ENCODE results near the gene MLLT6. TPM values are rescaled to one million over a fixed set of nuclear protein-coding genes. Genes with fewer than 3 reads are reported as not detected.

The MLLT6 gene
- total RNA-seq, 4 donors from 2014 or later, result 48.2 to 76.8 (median 56.3) TPM

DNA sequence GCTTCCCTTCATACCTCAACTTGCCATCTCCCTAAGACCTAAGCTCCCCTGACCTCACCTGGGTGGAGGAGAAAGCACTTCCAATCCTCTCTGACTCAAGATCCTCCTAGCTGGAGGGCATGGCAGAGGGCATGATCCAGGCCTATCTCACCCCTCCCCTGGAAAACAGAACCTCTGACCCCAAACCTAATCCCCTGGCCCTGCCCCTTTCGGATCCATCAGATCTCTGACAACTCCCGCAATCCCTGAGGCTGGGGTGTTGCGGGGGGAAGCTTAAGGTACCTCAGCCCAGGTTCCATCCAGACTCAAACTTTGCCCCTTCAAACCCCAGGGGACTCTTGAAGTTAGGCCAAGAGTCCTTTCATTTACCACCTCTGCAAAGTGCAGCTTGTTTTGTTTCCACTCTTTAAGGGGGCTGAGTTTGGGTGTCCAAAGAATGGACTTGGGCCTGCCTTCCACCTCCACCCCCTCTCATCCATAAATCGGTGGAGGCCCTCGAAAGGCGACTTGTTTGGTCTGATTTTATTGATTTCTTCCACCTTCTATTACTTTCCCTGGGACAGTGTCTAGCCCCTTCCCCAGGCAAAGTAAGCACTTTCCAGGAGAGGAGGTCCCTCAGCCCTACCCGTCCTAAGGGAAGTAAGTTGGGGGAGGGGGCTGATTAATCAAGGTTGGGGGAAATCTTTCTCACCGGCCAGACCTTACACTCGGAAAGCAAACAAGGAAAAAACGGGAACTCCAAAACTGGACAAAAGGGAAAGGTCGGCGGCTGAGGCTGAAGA is 32.9 kb upstream of the MLLT6 start:
- in situ Hi-C loops (cut with MboI; ENCODE audit: low sequenced_read_pairs in 4 of 4), result loop anchor here in 1 of 4 donors (25.0 kb wide), 1 partner anchor 185 kb away; no protein-coding TSS in a partner anchor
- ATAC-seq, result no peak

DNA sequence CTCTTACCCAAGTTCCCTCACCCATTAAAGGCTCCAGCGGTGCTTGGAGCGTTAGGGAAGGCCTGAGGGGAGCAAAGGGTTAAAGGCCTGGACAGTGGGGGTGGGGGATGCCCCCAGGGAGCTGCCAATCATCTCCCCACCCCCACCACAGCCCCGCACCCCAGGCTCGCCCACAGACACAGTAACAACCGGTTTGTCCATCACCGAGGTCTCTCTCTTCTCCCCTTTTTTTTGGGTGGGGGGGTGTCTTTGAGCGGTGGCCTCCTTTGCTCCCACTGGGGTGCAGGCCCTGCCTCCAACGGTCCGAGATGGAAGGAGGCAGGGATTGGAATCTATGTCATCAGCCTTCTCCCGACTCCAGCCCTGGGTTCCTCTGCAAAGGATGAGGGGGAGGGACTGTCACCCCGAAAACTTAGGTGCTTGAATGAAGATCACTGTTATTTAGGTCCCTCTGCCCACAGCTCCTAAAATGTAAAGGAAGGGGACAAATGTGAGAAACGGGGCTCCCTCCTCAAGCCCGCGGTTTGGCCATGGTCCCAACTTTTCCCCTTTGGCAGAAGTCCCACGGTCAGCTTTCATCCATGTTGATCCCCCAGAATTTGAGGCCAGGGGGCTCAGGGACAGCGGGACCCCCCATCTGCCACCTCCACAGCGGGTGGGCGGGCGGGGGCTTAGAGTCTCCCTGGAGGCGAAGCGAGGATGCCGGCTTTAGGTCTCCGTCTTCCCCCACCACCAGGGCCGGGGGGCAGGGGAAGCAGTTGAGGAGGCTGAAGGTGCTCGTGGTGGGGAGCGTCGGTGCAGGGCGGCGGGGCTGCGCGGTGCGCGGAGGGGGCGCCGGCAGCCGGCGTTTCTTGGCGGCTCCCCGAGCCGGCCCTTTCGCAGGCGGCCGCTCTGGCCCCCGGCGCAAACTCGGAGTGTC is 32.0 kb upstream of the MLLT6 start:
- Histone ChIP-seq H3K4me3 (peak overlapping the region in 3 of 4 donors; percentile 60 to 71 (median 71)), H3K4me1 (peaks cover 0 to 4% of the 10 kb centered on the region in 2 donors), H3K9me3 (no peaks in the 10 kb centered on the region), H3K27me3 (peaks cover 42 to 65% (median 62%) of the 10 kb centered on the region in 3 donors), H3K27ac (no peak overlapping the region), H3K36me3 (no peaks in the 10 kb centered on the region)
- in situ Hi-C loops (cut with MboI; ENCODE audit: low sequenced_read_pairs in 4 of 4) (loop anchor here in 1 of 4 donors (25.0 kb wide), 1 partner anchor 186 kb away; no protein-coding TSS in a partner anchor), intact Hi-C loops (cut with DNase I; ENCODE audit: low total_unique reads) (loop anchor here (10.0 kb wide), 1 partner anchor 248 kb away; the partner anchor contains the start of gene ARHGAP23)
- DNase-seq (no peak), ATAC-seq (no peak)
- TF ChIP-seq, protein P1, sequence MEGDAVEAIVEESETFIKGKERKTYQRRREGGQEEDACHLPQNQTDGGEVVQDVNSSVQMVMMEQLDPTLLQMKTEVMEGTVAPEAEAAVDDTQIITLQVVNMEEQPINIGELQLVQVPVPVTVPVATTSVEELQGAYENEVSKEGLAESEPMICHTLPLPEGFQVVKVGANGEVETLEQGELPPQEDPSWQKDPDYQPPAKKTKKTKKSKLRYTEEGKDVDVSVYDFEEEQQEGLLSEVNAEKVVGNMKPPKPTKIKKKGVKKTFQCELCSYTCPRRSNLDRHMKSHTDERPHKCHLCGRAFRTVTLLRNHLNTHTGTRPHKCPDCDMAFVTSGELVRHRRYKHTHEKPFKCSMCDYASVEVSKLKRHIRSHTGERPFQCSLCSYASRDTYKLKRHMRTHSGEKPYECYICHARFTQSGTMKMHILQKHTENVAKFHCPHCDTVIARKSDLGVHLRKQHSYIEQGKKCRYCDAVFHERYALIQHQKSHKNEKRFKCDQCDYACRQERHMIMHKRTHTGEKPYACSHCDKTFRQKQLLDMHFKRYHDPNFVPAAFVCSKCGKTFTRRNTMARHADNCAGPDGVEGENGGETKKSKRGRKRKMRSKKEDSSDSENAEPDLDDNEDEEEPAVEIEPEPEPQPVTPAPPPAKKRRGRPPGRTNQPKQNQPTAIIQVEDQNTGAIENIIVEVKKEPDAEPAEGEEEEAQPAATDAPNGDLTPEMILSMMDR (IDR thresholded peaks at IDR 0.05 in 4 of 5, conservative IDR thresholded peaks at IDR 0.05 in 1 of 5), result no peak
- no peak for TF ChIP-seq POLR2A (IDR thresholded peaks at IDR 0.05)

More for the DNA sequence above, 32.9 kb upstream of the MLLT6 start:
- no peaks in the 10 kb centered on the region for H3K36me3 ChIP-seq
- H3K9me3 ChIP-seq, result no peaks in the 10 kb centered on the region
- H3K27ac ChIP-seq, result no peak overlapping the region
- DNase-seq, result no peak
- TF ChIP-seq POLR2A (IDR thresholded peaks at IDR 0.05), result no peak
- TF ChIP-seq, protein P1 (IDR thresholded peaks at IDR 0.05 in 4 of 5, conservative IDR thresholded peaks at IDR 0.05 in 1 of 5), result no peak
- intact Hi-C loops (cut with DNase I; ENCODE audit: low total_unique reads), result loop anchor here (10.0 kb wide), 1 partner anchor 247 kb away; the partner anchor contains the start of gene ARHGAP23
- H3K27me3 ChIP-seq, result peaks cover 42 to 65% (median 62%) of the 10 kb centered on the region in 3 donors
- peaks cover 0 to 4% of the 10 kb centered on the region in 2 donors for H3K4me1 ChIP-seq
- no peak overlapping the region for H3K4me3 ChIP-seq

DNA sequence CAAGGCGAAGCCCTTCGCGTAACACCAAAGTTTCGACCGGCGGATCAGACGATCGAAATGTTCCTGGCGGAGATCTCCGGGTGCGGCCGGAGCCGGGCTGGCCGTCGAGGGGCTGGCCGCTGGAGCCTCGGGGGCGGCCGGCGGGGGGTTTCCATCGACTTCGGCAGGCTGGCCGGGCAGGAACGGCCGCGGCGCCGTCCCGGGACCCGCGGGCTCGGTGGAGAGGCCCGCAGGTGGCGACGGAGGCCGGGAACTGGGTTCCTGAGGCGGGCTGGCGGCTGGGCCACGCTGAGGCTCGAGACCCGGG is 31.4 kb upstream of the MLLT6 start:
- H3K27ac ChIP-seq, result no peak overlapping the region
- no peaks in the 10 kb centered on the region for H3K36me3 ChIP-seq
- DNase-seq, result no peak
- intact Hi-C loops (cut with DNase I; ENCODE audit: low total_unique reads), result loop anchor here (10.0 kb wide), 1 partner anchor 249 kb away; the partner anchor contains the start of gene ARHGAP23
- TF ChIP-seq, protein P1 (IDR thresholded peaks at IDR 0.05 in 4 of 5, conservative IDR thresholded peaks at IDR 0.05 in 1 of 5), result peak in 1 of 5 experiments; percentile 11
- TF ChIP-seq POLR2A (IDR thresholded peaks at IDR 0.05), result no peak
- in situ Hi-C loops (cut with MboI; ENCODE audit: low sequenced_read_pairs in 4 of 4), result loop anchor here in 1 of 4 donors (25.0 kb wide), 1 partner anchor 186 kb away; no protein-coding TSS in a partner anchor
- peaks cover 0 to 4% of the 10 kb centered on the region in 2 donors for H3K4me1 ChIP-seq
- peaks cover 42 to 65% (median 62%) of the 10 kb centered on the region in 3 donors for H3K27me3 ChIP-seq
- H3K9me3 ChIP-seq, result no peaks in the 10 kb centered on the region
- peak overlapping the region; percentile 56 to 71 (median 66) for H3K4me3 ChIP-seq
- ATAC-seq, result no peak

DNA sequence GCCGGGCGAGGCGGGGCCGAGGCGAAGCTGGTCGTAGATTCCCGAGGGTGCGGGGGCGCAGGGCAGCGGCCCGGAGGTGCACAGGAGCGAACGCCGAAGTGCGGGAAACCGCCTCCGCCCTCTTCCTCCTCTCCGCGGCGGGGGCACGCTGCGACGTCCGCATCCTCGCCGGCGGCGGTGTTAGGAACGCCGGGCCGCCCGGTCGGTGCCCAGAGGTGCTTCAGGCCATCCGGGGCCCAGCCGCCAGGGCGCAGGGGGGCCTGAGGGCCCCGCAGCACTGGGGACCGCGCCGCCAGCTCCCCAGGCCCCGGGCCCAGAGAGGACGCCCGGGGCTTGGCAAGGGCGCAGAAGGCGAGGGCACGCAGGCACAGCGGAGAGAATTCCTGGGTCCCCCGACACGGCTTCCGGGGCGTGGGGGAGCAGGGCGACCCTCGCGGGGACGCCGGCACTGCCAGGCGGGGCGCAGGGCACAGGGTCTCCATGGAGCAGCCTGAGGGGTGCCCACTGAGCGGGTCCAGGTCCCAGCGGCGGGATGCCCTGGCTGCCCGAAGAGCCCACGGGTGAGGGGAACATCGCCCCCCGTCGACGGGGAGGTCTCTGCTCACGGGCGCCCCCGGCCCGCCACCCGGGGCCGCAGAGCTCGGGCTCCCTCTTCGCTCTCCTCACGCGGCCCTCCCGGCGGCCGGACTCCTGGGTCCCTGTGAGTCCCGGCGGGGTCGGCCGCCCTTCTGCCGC is 30.9 kb upstream of the MLLT6 start:
- Histone ChIP-seq H3K27ac (no peak overlapping the region), H3K27me3 (peaks cover 39 to 63% (median 62%) of the 10 kb centered on the region in 3 donors), H3K4me3 (peak overlapping the region; percentile 56 to 71 (median 66)), H3K36me3 (no peaks in the 10 kb centered on the region), H3K4me1 (peaks cover 0 to 4% of the 10 kb centered on the region in 2 donors), H3K9me3 (no peaks in the 10 kb centered on the region)
- ATAC-seq (no peak), DNase-seq (no peak)
- intact Hi-C loops (cut with DNase I; ENCODE audit: low total_unique reads) (loop anchor here (10.0 kb wide), 1 partner anchor 249 kb away; the partner anchor contains the start of gene ARHGAP23), in situ Hi-C loops (cut with MboI; ENCODE audit: low sequenced_read_pairs in 4 of 4) (loop anchor here in 1 of 4 donors (25.0 kb wide), 1 partner anchor 187 kb away; no protein-coding TSS in a partner anchor)
- TF ChIP-seq, protein P1 (IDR thresholded peaks at IDR 0.05 in 4 of 5, conservative IDR thresholded peaks at IDR 0.05 in 1 of 5), result peak in 1 of 5 experiments; percentile 15
- TF ChIP-seq POLR2A (IDR thresholded peaks at IDR 0.05), result no peak

Data from gastrocnemius medialis (tissue), 4 donors.